ENCODE results near the gene INTS6.

Gene INTS6

DNA sequence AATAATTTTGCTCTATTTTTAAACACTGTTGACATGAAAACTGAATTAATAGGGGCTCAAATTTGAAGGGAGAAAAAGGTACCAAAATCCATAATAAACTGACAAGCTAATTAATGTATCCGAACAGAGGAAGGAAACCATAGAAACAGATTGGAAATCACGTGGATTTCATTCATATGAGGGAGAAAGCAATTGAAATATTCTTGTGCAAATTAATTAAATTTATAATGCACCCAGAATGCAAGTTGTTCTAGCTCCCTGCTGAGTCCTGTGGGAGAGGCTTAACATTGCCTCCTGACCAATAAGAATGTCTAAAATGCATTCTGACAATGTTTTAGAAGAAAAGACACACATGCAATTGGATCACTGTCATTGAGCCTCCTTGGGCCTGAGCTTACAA lies 131.0 kb downstream of the INTS6 start:
- H2AFZ ChIP-seq: no peak overlapping the region
- H3K9me3 ChIP-seq (ENCODE audit: control insufficient read depth, low read length): no peaks in the 10 kb centered on the region
- no peak overlapping the region for H3K27ac ChIP-seq
- H3K9ac ChIP-seq: no peak overlapping the region
- no peaks in the 10 kb centered on the region for H3K36me3 ChIP-seq (ENCODE audit: control insufficient read depth, insufficient read depth, low read length)
- TF ChIP-seq, protein P1, sequence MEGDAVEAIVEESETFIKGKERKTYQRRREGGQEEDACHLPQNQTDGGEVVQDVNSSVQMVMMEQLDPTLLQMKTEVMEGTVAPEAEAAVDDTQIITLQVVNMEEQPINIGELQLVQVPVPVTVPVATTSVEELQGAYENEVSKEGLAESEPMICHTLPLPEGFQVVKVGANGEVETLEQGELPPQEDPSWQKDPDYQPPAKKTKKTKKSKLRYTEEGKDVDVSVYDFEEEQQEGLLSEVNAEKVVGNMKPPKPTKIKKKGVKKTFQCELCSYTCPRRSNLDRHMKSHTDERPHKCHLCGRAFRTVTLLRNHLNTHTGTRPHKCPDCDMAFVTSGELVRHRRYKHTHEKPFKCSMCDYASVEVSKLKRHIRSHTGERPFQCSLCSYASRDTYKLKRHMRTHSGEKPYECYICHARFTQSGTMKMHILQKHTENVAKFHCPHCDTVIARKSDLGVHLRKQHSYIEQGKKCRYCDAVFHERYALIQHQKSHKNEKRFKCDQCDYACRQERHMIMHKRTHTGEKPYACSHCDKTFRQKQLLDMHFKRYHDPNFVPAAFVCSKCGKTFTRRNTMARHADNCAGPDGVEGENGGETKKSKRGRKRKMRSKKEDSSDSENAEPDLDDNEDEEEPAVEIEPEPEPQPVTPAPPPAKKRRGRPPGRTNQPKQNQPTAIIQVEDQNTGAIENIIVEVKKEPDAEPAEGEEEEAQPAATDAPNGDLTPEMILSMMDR (IDR thresholded peaks at IDR 0.05): no peak
- H3K4me1 ChIP-seq: peaks cover 2% of the 10 kb centered on the region
- H3K79me2 ChIP-seq: no peaks in the 10 kb centered on the region
- no peak overlapping the region for H3K4me2 ChIP-seq (ENCODE audit: low read length)
- no peak overlapping the region for H3K4me3 ChIP-seq (ENCODE audit: low read depth, low read length)
- no peaks in the 10 kb centered on the region for H3K27me3 ChIP-seq (ENCODE audit: control insufficient read depth, insufficient read depth, low read length)

DNA sequence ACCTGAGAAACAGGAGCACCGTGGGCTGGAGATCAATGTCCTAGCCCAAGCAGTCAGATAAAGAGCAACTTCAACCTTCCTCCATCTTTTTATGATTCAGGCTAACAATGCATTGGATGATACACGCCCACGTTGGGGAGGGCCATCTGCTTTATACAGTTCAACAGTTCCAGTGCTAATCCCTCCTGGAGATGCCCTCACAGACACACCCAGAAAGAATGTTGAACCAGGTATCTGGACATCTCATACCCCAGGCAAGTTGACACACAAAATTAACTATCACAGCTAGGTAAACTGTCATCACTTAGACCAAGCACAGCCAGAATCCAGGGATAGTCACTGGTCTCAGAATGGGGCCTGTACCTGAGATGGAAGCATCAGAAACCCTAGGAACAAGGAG lies 134.0 kb downstream of the INTS6 start:
- TF ChIP-seq, protein P1 (IDR thresholded peaks at IDR 0.05): no peak
- no peak overlapping the region for H3K4me2 ChIP-seq (ENCODE audit: low read length)

DNA sequence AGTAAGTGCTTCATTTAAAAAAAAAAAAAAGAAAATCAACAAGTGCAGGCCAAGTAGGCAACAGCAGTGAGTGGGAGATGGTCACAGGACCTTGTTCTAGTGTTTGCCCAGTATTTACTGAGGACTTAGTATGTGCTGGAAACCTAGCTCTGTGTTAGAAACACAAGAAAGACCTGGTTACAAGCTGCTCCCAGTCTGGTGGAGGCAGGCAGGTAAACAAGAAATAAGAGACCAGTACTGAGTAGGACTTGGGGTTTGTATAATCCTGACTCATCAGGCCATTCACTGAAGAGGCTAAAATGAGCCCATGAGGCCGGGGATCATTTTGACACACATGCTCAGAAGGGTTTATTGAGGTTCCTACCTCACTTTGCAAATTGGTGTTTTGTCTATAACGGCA lies 134.8 kb downstream of the INTS6 start:
- H3K79me2 ChIP-seq: no peaks in the 10 kb centered on the region
- H3K4me2 ChIP-seq (ENCODE audit: low read length): no peak overlapping the region
- H3K9ac ChIP-seq: no peak overlapping the region
- no peak overlapping the region for H3K27ac ChIP-seq
- no peak overlapping the region for H3K4me3 ChIP-seq (ENCODE audit: low read depth, low read length)
- no peaks in the 10 kb centered on the region for H3K36me3 ChIP-seq (ENCODE audit: control insufficient read depth, insufficient read depth, low read length)
- no peaks in the 10 kb centered on the region for H3K27me3 ChIP-seq (ENCODE audit: control insufficient read depth, insufficient read depth, low read length)
- TF ChIP-seq, protein P1 (IDR thresholded peaks at IDR 0.05): no peak
- peaks cover 2% of the 10 kb centered on the region for H3K4me1 ChIP-seq
- H2AFZ ChIP-seq: no peak overlapping the region
- no peaks in the 10 kb centered on the region for H3K9me3 ChIP-seq (ENCODE audit: control insufficient read depth, low read length)

More for the DNA sequence above, 134.0 kb downstream of the INTS6 start:
- H3K9me3 ChIP-seq (ENCODE audit: control insufficient read depth, low read length): no peaks in the 10 kb centered on the region
- H2AFZ ChIP-seq: no peak overlapping the region
- no peaks in the 10 kb centered on the region for H3K79me2 ChIP-seq
- H3K27me3 ChIP-seq (ENCODE audit: control insufficient read depth, insufficient read depth, low read length): no peaks in the 10 kb centered on the region
- H3K36me3 ChIP-seq (ENCODE audit: control insufficient read depth, insufficient read depth, low read length): no peaks in the 10 kb centered on the region
- no peak overlapping the region for H3K27ac ChIP-seq
- no peak overlapping the region for H3K9ac ChIP-seq
- H3K4me1 ChIP-seq: peaks cover 2% of the 10 kb centered on the region
- H3K4me3 ChIP-seq (ENCODE audit: low read depth, low read length): no peak overlapping the region

DNA sequence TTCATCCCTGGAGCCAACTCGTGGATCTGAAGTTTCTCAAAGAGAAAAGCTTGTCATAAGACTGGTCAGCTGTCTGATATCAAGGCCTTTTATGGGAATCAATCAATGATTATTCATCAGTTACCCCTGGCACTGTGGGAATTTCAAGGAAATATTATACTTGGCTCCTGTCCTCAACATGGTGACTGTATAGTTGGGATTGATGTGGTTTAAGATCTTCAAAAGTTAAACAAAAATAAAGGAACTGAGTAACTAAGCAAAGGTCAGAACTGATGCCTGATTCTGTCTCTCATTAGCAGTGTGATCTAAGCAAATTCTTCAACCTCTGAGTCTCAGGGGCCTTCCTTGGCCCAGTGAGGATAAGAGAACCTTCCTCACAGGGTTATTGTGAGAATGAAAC lies 135.6 kb downstream of the INTS6 start:
- Histone ChIP-seq H3K36me3 (ENCODE audit: control insufficient read depth, insufficient read depth, low read length) (no peaks in the 10 kb centered on the region), H3K4me3 (ENCODE audit: low read depth, low read length) (no peak overlapping the region), H3K27me3 (ENCODE audit: control insufficient read depth, insufficient read depth, low read length) (no peaks in the 10 kb centered on the region), H3K4me2 (ENCODE audit: low read length) (no peak overlapping the region), H3K9me3 (ENCODE audit: control insufficient read depth, low read length) (no peaks in the 10 kb centered on the region), H3K4me1 (peaks cover 2% of the 10 kb centered on the region), H2AFZ (no peak overlapping the region), H3K27ac (no peak overlapping the region), H3K79me2 (no peaks in the 10 kb centered on the region), H3K9ac (no peak overlapping the region)
- TF ChIP-seq, protein P1 (IDR thresholded peaks at IDR 0.05): no peak

DNA sequence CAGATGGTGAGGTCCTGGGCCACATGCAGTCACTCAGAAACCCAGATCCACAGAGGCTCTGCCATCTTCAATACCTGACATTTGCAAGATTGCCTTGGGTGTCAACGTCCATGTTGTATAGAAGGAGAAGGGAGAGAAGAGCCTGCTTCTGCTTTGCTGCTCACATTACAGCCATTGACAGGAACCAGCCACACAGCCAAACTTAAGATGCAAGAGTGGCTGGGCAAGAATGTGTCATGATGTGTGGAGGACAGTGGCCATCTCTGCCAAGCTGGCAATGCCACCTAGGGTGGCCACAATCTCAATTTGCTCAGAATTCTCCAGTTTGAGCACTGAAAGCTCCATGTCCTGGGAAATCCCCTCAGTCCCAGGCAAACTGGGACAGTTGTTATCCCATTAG lies 139.2 kb downstream of the INTS6 start:
- Histone ChIP-seq H2AFZ (no peak overlapping the region), H3K4me1 (no peaks in the 10 kb centered on the region), H3K9me3 (ENCODE audit: control insufficient read depth, low read length) (no peaks in the 10 kb centered on the region), H3K27me3 (ENCODE audit: control insufficient read depth, insufficient read depth, low read length) (no peaks in the 10 kb centered on the region), H3K79me2 (no peaks in the 10 kb centered on the region), H3K27ac (no peak overlapping the region), H3K9ac (no peak overlapping the region), H3K4me3 (ENCODE audit: low read depth, low read length) (no peak overlapping the region), H3K4me2 (ENCODE audit: low read length) (no peak overlapping the region), H3K36me3 (ENCODE audit: control insufficient read depth, insufficient read depth, low read length) (no peaks in the 10 kb centered on the region)
- TF ChIP-seq, protein P1 (IDR thresholded peaks at IDR 0.05): no peak
